ENCODE measurements around the gene ZMYND11.

ZMYND11 gene

DNA sequence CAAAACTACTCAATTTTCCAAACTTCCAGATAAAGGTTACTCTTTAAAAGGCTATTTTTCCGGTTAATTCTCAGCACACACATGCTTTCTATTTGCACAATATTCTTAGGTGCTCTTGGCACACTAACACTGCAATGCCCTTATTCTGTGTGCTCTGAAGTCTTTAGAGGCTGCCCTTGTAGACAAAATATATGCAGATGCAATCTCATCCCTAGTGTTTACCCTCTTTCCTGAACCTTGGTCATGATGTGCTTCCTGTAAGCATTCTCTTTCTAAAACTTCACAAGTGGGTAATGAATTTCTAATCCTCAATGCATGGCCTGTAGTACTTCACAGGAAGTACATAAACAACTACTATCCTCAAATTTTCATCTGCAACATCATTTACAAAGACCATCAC is 45.1 kb upstream of the ZMYND11 start:
- Histone ChIP-seq H3K36me3 (ENCODE audit: control insufficient read depth, insufficient read depth, low read length) (no peaks in the 10 kb centered on the region), H3K27me3 (replicated peaks; ENCODE audit: control insufficient read depth, insufficient read depth, low read length) (no peaks in the 10 kb centered on the region), H3K4me3 (replicated peaks; ENCODE audit: low read depth, low read length) (no peak overlapping the region)
- TF ChIP-seq, protein P1, sequence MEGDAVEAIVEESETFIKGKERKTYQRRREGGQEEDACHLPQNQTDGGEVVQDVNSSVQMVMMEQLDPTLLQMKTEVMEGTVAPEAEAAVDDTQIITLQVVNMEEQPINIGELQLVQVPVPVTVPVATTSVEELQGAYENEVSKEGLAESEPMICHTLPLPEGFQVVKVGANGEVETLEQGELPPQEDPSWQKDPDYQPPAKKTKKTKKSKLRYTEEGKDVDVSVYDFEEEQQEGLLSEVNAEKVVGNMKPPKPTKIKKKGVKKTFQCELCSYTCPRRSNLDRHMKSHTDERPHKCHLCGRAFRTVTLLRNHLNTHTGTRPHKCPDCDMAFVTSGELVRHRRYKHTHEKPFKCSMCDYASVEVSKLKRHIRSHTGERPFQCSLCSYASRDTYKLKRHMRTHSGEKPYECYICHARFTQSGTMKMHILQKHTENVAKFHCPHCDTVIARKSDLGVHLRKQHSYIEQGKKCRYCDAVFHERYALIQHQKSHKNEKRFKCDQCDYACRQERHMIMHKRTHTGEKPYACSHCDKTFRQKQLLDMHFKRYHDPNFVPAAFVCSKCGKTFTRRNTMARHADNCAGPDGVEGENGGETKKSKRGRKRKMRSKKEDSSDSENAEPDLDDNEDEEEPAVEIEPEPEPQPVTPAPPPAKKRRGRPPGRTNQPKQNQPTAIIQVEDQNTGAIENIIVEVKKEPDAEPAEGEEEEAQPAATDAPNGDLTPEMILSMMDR (IDR thresholded peaks at IDR 0.05; ENCODE audit: insufficient read depth, low read length, poor library complexity, severe bottlenecking) = no peak
- DNase-seq (ENCODE audit: extremely low read depth, insufficient read length) = no peak

DNA sequence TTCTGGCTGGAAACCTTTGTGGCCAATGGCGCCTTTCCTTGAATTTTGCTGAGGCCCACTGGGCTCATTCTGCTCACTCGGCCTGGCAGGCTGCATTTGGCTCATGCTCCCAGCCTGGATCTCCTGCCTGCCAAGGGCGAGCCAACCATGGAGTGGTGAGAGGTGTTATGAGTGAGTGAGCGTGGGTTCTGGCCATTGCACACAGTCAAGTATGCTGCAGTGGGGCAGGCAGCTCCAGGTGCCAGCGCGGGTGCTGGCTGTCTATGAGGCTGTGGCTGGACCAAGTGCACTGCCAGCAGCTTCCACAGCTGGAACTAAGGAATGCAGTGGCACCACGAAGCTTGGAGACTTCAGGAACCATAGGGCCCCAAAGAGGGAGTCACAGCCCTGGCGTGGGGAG is 43.9 kb upstream of the ZMYND11 start:
- Histone ChIP-seq H3K4me3 (replicated peaks; ENCODE audit: low read depth, low read length) (no peak overlapping the region), H3K36me3 (ENCODE audit: control insufficient read depth, insufficient read depth, low read length) (no peaks in the 10 kb centered on the region), H3K27me3 (replicated peaks; ENCODE audit: control insufficient read depth, insufficient read depth, low read length) (no peaks in the 10 kb centered on the region)
- no peak for DNase-seq (ENCODE audit: extremely low read depth, insufficient read length)
- TF ChIP-seq, protein P1 (IDR thresholded peaks at IDR 0.05; ENCODE audit: insufficient read depth, low read length, poor library complexity, severe bottlenecking) = no peak

DNA sequence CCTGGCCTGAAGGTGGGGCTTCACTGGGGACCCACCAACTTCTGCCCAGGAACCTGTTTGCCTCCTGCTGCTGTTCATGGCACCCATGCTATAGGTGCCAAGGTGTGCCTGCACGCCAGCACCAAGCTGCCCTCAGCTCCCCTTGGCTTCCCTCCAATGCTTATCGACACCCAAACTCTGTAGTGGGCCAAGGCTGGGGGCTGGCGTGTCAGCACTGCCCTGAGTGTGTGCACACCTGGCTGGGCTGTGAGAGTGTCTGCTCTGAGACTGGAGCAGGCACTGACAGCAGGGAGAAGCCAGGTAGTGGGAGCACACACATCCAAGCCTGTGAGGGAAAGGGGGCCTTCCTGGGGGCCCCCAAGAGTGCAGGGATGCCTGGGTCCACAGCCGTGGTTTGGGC is 43.1 kb upstream of the ZMYND11 start:
- DNase-seq (ENCODE audit: extremely low read depth, insufficient read length) = no peak
- H3K36me3 ChIP-seq (ENCODE audit: control insufficient read depth, insufficient read depth, low read length) = no peaks in the 10 kb centered on the region
- no peaks in the 10 kb centered on the region for H3K27me3 ChIP-seq (replicated peaks; ENCODE audit: control insufficient read depth, insufficient read depth, low read length)
- TF ChIP-seq, protein P1 (IDR thresholded peaks at IDR 0.05; ENCODE audit: insufficient read depth, low read length, poor library complexity, severe bottlenecking) = no peak
- H3K4me3 ChIP-seq (replicated peaks; ENCODE audit: low read depth, low read length) = no peak overlapping the region

DNA sequence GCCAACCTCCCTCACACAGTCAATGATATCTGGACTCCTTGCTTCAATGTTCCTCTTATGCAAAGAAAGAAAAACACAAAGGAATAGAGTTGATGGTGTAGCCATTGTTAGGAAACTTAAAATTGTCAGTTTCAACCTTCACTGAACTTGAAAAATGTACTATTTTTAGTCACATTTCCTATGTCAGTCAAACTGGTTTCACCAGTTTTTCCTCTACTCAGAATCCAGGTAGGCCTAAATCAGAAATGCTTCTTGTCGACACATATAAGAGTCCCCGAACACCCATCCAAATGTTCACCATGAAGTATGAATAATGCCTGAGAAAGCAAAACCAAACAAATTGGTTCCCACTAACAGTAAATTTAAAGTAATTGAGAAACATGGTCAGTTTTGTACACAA is 42.4 kb upstream of the ZMYND11 start:
- no peaks in the 10 kb centered on the region for H3K36me3 ChIP-seq (ENCODE audit: control insufficient read depth, insufficient read depth, low read length)
- DNase-seq (ENCODE audit: extremely low read depth, insufficient read length) = no peak
- TF ChIP-seq, protein P1 (IDR thresholded peaks at IDR 0.05; ENCODE audit: insufficient read depth, low read length, poor library complexity, severe bottlenecking) = no peak
- H3K27me3 ChIP-seq (replicated peaks; ENCODE audit: control insufficient read depth, insufficient read depth, low read length) = no peaks in the 10 kb centered on the region
- H3K4me3 ChIP-seq (replicated peaks; ENCODE audit: low read depth, low read length) = no peak overlapping the region

DNA sequence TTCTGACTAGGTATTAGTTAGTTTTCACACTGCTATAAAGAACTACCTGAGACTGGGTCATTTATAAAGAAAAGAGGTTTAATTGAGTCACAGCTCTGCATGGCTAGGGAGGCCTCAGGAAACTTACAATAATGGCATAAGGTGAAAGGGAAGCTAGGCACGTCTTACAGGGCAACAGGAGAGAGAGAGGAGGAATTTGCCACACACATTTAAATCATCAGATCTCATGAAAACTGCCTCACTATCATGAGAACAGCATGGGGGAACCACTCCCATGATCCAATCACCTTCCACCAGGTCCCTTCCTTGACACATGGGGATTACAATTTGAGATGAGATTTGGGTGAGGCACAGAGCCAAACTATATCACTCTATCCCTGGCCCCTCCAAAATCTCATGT is 40.6 kb upstream of the ZMYND11 start:
- Histone ChIP-seq H3K36me3 (ENCODE audit: control insufficient read depth, insufficient read depth, low read length) (no peaks in the 10 kb centered on the region), H3K27me3 (replicated peaks; ENCODE audit: control insufficient read depth, insufficient read depth, low read length) (no peaks in the 10 kb centered on the region), H3K4me3 (replicated peaks; ENCODE audit: low read depth, low read length) (no peak overlapping the region)
- TF ChIP-seq, protein P1 (IDR thresholded peaks at IDR 0.05; ENCODE audit: insufficient read depth, low read length, poor library complexity, severe bottlenecking) = no peak
- no peak for DNase-seq (ENCODE audit: extremely low read depth, insufficient read length)

Measured in GM06990 (cell line).